Measurements from ENCODE around the gene ALLC. TPM values are rescaled to one million over a fixed set of nuclear protein-coding genes. Genes with fewer than 3 reads are reported as not detected.

ALLC gene
- total RNA-seq, 1 experiment from 2014 or later: not detected

GRCh38 chr2:3729055-3729448, 71.1 kb downstream of the ALLC start:
- Mint-ChIP-seq H3K27ac (ENCODE audit: low read depth, unreplicated experiment) (no peak overlapping the region), H3K36me3 (ENCODE audit: insufficient read depth, unreplicated experiment) (no peaks in the 10 kb centered on the region), H3K27me3 (ENCODE audit: insufficient read depth, unreplicated experiment) (peaks cover 36% of the 10 kb centered on the region), H3K4me3 (ENCODE audit: unreplicated experiment) (no peak overlapping the region), H3K9me3 (ENCODE audit: unreplicated experiment) (peaks cover 7% of the 10 kb centered on the region), H3K4me1 (ENCODE audit: insufficient read depth, unreplicated experiment) (peaks cover 12% of the 10 kb centered on the region)
- BruUV-seq (replicated peaks): no TSS peak
- intact Hi-C loops (cut with micrococcal nuclease): loop anchor here (2.0 kb wide), 2 partner anchors 98 to 326 kb away; no protein-coding TSS in a partner anchor
- ChIA-PET POLR2A (interaction anchor here (0.7 kb wide), 1 partner anchor 44 kb away, joined by 3 read pairs; no protein-coding TSS in a partner anchor), CTCF (interaction anchor here (0.6 to 6.2 kb wide), 24 partner anchors 9 to 1375 kb away, joined by 3 to 59 read pairs (median 6); no protein-coding TSS in a partner anchor)
- TF ChIP-seq, protein P1, sequence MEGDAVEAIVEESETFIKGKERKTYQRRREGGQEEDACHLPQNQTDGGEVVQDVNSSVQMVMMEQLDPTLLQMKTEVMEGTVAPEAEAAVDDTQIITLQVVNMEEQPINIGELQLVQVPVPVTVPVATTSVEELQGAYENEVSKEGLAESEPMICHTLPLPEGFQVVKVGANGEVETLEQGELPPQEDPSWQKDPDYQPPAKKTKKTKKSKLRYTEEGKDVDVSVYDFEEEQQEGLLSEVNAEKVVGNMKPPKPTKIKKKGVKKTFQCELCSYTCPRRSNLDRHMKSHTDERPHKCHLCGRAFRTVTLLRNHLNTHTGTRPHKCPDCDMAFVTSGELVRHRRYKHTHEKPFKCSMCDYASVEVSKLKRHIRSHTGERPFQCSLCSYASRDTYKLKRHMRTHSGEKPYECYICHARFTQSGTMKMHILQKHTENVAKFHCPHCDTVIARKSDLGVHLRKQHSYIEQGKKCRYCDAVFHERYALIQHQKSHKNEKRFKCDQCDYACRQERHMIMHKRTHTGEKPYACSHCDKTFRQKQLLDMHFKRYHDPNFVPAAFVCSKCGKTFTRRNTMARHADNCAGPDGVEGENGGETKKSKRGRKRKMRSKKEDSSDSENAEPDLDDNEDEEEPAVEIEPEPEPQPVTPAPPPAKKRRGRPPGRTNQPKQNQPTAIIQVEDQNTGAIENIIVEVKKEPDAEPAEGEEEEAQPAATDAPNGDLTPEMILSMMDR (IDR thresholded peaks at IDR 0.05; ENCODE audit: unreplicated experiment): no peak
- no peak for DNase-seq (ENCODE audit: unreplicated experiment)

DNA sequence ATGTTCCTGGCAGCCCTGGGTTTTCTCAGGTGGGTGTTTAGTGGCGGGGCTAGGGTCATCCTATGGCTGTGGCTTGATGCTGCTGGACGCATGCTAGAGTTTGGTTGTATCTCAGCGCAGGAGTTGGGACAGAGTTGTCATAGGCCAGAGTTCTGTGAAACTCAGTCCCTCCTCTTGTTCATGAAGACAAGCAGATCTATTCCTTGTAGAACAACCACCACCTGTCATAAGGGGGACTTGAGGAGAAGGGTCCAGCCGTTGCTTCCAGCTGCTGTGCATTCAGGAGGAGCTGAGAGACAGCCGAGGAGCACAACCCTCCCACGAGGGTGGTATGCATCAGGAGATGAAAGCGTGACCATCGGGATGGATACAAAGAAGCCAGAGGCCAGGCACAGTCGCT, 71.8 kb downstream of the ALLC start:
- no peak for DNase-seq (ENCODE audit: unreplicated experiment)
- H3K4me3 Mint-ChIP-seq (ENCODE audit: unreplicated experiment): no peak overlapping the region
- CTCF ChIA-PET: interaction anchor here (0.6 to 6.2 kb wide), 15 partner anchors 8 to 1937 kb away, joined by 3 to 59 read pairs (median 6); no protein-coding TSS in a partner anchor
- H3K36me3 Mint-ChIP-seq (ENCODE audit: insufficient read depth, unreplicated experiment): no peaks in the 10 kb centered on the region
- no TSS peak for BruUV-seq (replicated peaks)
- no peak overlapping the region for H3K27ac Mint-ChIP-seq (ENCODE audit: low read depth, unreplicated experiment)
- peaks cover 29% of the 10 kb centered on the region for H3K27me3 Mint-ChIP-seq (ENCODE audit: insufficient read depth, unreplicated experiment)
- intact Hi-C loops (cut with micrococcal nuclease): loop anchor here (2.0 kb wide), 2 partner anchors 97 to 325 kb away; no protein-coding TSS in a partner anchor
- POLR2A ChIA-PET: interaction anchor here (0.7 kb wide), 1 partner anchor 85 kb away, joined by 3 read pairs; no protein-coding TSS in a partner anchor
- TF ChIP-seq, protein P1 (IDR thresholded peaks at IDR 0.05; ENCODE audit: unreplicated experiment): no peak
- peaks cover 7% of the 10 kb centered on the region for H3K9me3 Mint-ChIP-seq (ENCODE audit: unreplicated experiment)
- peaks cover 12% of the 10 kb centered on the region for H3K4me1 Mint-ChIP-seq (ENCODE audit: insufficient read depth, unreplicated experiment)

- no TSS peak for BruUV-seq (replicated peaks)
- DNase-seq (ENCODE audit: unreplicated experiment): peak; percentile 74
- ChIA-PET CTCF (interaction anchor here (0.7 to 6.2 kb wide), 11 partner anchors 11 to 1936 kb away, joined by 3 to 59 read pairs (median 4); no protein-coding TSS in a partner anchor), POLR2A (interaction anchor here (0.7 kb wide), 1 partner anchor 84 kb away, joined by 3 read pairs; no protein-coding TSS in a partner anchor)
- Mint-ChIP-seq H3K36me3 (ENCODE audit: insufficient read depth, unreplicated experiment) (no peaks in the 10 kb centered on the region), H3K27me3 (ENCODE audit: insufficient read depth, unreplicated experiment) (peaks cover 23% of the 10 kb centered on the region), H3K4me3 (ENCODE audit: unreplicated experiment) (no peak overlapping the region), H3K4me1 (ENCODE audit: insufficient read depth, unreplicated experiment) (peaks cover 12% of the 10 kb centered on the region), H3K27ac (ENCODE audit: low read depth, unreplicated experiment) (no peak overlapping the region), H3K9me3 (ENCODE audit: unreplicated experiment) (peaks cover 2% of the 10 kb centered on the region)
- TF ChIP-seq, protein P1 (IDR thresholded peaks at IDR 0.05; ENCODE audit: unreplicated experiment): no peak
- intact Hi-C loops (cut with micrococcal nuclease): no loop called here
Measured at GRCh38 chr2:3730646-3731045, 72.6 kb downstream of the ALLC start.

DNA sequence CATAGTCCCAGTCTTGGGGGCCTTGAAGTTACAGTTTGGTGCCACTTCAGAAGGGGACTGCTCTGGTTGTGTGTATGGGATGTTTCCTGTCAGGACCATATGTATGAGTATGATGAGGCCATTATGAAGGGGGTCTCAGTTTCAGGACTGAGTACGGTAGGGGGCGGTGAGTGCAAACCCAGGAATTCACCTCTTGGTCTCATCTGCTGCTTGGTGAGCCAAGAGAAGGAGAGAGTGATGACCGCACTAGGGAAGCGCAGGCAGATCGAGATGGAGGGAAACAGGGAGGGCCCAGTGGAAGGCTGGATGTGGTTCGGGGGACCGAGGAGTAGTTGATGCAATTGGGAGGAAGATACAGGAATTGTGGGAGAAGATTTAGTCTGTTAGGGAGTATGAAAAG, 73.8 kb downstream of the ALLC start:
- peaks cover 28% of the 10 kb centered on the region for H3K27me3 Mint-ChIP-seq (ENCODE audit: insufficient read depth, unreplicated experiment)
- no peak for DNase-seq (ENCODE audit: unreplicated experiment)
- TF ChIP-seq, protein P1 (IDR thresholded peaks at IDR 0.05; ENCODE audit: unreplicated experiment): no peak
- H3K9me3 Mint-ChIP-seq (ENCODE audit: unreplicated experiment): no peaks in the 10 kb centered on the region
- peak overlapping the region; percentile 18 for H3K27ac Mint-ChIP-seq (ENCODE audit: low read depth, unreplicated experiment)
- H3K4me1 Mint-ChIP-seq (ENCODE audit: insufficient read depth, unreplicated experiment): peaks cover 12% of the 10 kb centered on the region
- H3K4me3 Mint-ChIP-seq (ENCODE audit: unreplicated experiment): no peak overlapping the region
- ChIA-PET CTCF (interaction anchor here (6.2 kb wide), 1 partner anchor 39 kb away, joined by 50 read pairs; no protein-coding TSS in a partner anchor), POLR2A (no interaction called here)
- H3K36me3 Mint-ChIP-seq (ENCODE audit: insufficient read depth, unreplicated experiment): no peaks in the 10 kb centered on the region
- BruUV-seq (replicated peaks): no TSS peak
- intact Hi-C loops (cut with micrococcal nuclease): no loop called here

All from MCF 10A (cell line).